Ishikawa (cell line): ENCODE results near the gene PAK5.

Experiments used
- CEBPB ChIP-seq: IDR thresholded peaks from 2 replicates; pipeline ENCODE4 v1.6.1; 2012
- CREB1 ChIP-seq: IDR thresholded peaks from 2 replicates; pipeline ENCODE4 v1.6.1; 2012; ENCODE audit warnings: low read depth
- EGR1 ChIP-seq: IDR thresholded peaks from 2 replicates; pipeline ENCODE4 v1.6.1; 2012
- EP300 ChIP-seq: IDR thresholded peaks from 2 replicates; pipeline ENCODE4 v1.6.1; 2012; ENCODE audit warnings: borderline replicate concordance
- FOXM1 ChIP-seq: IDR thresholded peaks from 2 replicates; pipeline ENCODE4 v1.6.1; 2012; ENCODE audit warnings: low read depth, borderline replicate concordance
- MAX ChIP-seq: IDR thresholded peaks from 2 replicates; pipeline ENCODE4 v1.6.1; 2012
- NFIC ChIP-seq: IDR thresholded peaks from 2 replicates; pipeline ENCODE4 v1.6.1; 2012
- RAD21 ChIP-seq: IDR thresholded peaks from 2 replicates; pipeline ENCODE4 v1.6.1; 2012; ENCODE audit warnings: low read depth
- REST ChIP-seq: IDR thresholded peaks from 2 replicates; pipeline ENCODE4 v1.6.1; 2012; ENCODE audit warnings: low read depth, mild to moderate bottlenecking
- TAF1 ChIP-seq: IDR thresholded peaks from 2 replicates; pipeline ENCODE4 v1.6.1; 2012; ENCODE audit warnings: low read depth, mild to moderate bottlenecking
- TCF12 ChIP-seq: IDR thresholded peaks from 2 replicates; pipeline ENCODE4 v1.6.1; 2012; ENCODE audit warnings: low read depth
- TEAD4 ChIP-seq: IDR thresholded peaks from 2 replicates; pipeline ENCODE4 v1.6.1; 2012
- USF1 ChIP-seq: IDR thresholded peaks from 2 replicates; pipeline ENCODE4 v1.6.1; 2012
- YY1 ChIP-seq: IDR thresholded peaks from 2 replicates; pipeline ENCODE4 v1.6.1; 2012; ENCODE audit warnings: low read depth
- ZBTB7A ChIP-seq: IDR thresholded peaks from 2 replicates; pipeline ENCODE4 v1.6.1; 2012; ENCODE audit warnings: low read depth

Gene PAK5

GRCh38 chr20:9499126-9499899, 339.6 kb downstream of the PAK5 start:
- TF ChIP-seq TEAD4 (no peak), YY1 (no peak), USF1 (no peak), CREB1 (no peak), NFIC (no peak), MAX (no peak), EP300 (no peak), EGR1 (no peak), TAF1 (no peak)

GRCh38 chr20:9498322-9498721, 340.6 kb downstream of the PAK5 start:
- no peak for TF ChIP-seq REST
- TF ChIP-seq EP300 = no peak
- no peak for TF ChIP-seq NFIC
- no peak for TF ChIP-seq USF1

- TF ChIP-seq RAD21 (no peak), NFIC (no peak), USF1 (no peak), CREB1 (no peak), TEAD4 (no peak), EP300 (no peak), ZBTB7A (no peak), YY1 (no peak), FOXM1 (no peak), REST (no peak), CEBPB (no peak), TCF12 (no peak), TAF1 (no peak), EGR1 (no peak)
Measured at GRCh38 chr20:9496155-9496554, 342.7 kb downstream of the PAK5 start.

GRCh38 chr20:9495701-9496100, 343.2 kb downstream of the PAK5 start:
- no peak for TF ChIP-seq FOXM1
- no peak for TF ChIP-seq NFIC
- TF ChIP-seq CREB1 = no peak
- no peak for TF ChIP-seq MAX
- no peak for TF ChIP-seq ZBTB7A
- no peak for TF ChIP-seq RAD21

GRCh38 chr20:9493803-9494202, 345.1 kb downstream of the PAK5 start:
- TF ChIP-seq MAX (no peak), TEAD4 (no peak)

- TF ChIP-seq NFIC (no peak), TEAD4 (no peak), FOXM1 (no peak), YY1 (no peak), TAF1 (no peak), RAD21 (no peak)
Measured at GRCh38 chr20:9492067-9492466, 346.8 kb downstream of the PAK5 start.
